GM18526 (cell line): ENCODE measurements around the gene WDR62.

ENCODE experiments used
- POLR2A ChIP-seq: IDR thresholded peaks from 3 replicates; pipeline ENCODE4 v1.6.1; 2011; ENCODE audit not compliant: insufficient read length; ENCODE audit errors: extremely low read depth

Gene WDR62

GRCh38 chr19:36092566-36092965 lies 37.9 kb downstream of the WDR62 start:
- no peak for TF ChIP-seq POLR2A

DNA sequence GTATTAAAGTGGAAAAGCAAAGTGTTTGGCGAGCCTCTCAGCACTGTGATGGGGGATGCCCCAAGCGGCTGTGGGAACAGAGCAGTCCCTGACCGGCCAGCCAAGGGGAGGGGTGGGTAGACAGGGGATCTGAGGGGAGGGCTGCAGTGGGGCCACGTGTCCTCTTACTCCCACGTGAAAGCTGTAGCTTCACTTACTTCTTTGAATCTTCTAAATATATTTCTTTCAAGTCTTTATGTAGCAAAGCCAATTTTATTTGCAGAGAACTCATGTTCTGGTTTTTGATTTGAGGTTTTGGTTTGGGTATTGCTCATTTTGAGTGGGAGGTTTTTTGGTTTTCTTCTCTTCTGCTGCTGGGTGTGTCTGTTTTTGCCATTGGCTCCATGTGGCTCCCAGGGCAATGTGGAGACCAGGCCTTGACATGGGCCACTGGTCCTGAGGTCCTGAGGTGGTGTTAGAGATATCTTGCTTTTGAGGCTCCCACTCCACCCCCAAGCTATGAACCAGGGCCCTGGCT lies 38.5 kb downstream of the WDR62 start:
- TF ChIP-seq POLR2A: no peak

GRCh38 chr19:36093687-36094086 lies 39.0 kb downstream of the WDR62 start:
- TF ChIP-seq POLR2A: no peak

DNA sequence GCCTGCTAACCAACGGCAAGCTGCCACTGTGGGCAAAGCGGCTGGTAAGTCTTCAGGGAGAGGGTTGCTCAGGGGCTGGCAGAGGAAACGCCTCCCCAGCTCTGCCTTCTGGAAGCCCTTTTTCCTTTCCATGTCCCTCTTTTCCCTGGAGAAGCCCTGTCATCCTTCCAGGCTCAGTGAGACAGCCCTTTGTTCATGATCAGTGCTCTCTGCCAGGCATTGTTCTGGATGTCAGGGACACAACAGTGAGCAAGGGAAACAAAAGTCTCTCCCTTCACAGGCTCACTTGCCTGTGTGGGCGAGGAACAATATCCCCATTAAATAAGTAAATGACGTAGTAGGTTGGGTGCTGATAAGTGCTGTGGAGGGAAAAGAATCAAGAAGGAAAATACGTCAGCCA lies 42.3 kb downstream of the WDR62 start:
- TF ChIP-seq POLR2A: no peak

GRCh38 chr19:36099166-36099785 lies 44.6 kb downstream of the WDR62 start:
- no peak for TF ChIP-seq POLR2A

- TF ChIP-seq POLR2A: no peak
Measured at GRCh38 chr19:36100476-36100875, 45.8 kb downstream of the WDR62 start.

DNA sequence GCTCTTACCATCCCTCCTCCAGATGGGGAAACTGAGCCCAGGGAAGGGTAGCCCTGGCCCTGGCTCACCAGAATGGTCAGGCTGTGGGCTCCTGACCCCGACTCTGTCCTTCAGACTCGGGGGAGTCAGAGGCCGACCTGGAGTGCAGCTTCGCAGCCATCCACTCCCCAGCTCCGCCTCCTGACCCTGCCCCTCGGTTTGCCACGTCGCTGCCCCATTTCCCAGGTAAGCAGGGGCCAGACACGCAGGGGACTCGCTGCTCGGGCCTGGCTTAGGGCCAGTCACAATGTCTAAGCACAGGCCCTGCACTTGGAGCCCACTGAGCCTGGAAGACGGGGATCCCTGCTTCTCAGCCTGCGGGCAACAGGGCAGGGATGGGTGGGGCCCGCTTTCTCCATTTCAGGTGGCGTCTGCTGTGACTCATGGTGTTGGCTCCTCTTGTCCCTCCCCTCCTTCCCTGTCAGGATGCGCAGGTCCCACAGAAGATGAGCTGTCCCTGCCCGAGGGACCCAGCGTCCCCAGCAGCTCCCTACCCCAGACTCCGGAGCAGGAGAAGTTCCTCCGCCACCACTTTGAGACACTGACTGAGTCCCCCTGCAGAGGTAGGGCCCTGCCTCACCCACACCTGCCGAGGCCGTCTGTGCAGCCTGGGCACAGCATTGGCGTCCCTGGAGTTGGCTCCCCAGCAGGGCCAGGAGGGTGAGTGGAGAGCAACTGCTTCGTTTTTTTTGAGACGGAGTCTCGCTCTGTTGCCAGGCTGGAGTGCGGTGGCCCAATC lies 47.0 kb downstream of the WDR62 start:
- no peak for TF ChIP-seq POLR2A

GRCh38 chr19:36103040-36103626 lies 48.4 kb downstream of the WDR62 start:
- TF ChIP-seq POLR2A: no peak

- TF ChIP-seq POLR2A: no peak
Measured at GRCh38 chr19:36103842-36104552, 49.3 kb downstream of the WDR62 start.

DNA sequence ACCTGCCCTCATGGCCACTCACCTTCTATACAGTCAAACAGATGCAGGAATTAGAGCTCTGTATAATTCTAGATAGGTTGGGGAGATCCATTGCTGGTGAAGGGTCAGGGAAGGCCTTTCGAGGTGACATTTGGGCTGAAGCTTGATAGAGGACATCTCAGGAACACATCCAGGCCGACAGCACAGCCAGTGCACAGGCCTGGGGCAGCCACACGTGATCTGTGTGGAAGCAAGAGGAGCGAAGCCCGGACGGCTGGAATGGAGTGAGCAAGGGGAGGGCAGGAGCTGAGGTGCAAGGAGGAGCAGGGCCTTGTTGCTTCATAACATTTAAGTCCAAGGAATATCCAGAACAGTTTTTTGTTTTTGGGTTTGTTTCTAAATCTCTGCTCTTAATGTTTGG lies 51.7 kb downstream of the WDR62 start:
- no peak for TF ChIP-seq POLR2A

DNA sequence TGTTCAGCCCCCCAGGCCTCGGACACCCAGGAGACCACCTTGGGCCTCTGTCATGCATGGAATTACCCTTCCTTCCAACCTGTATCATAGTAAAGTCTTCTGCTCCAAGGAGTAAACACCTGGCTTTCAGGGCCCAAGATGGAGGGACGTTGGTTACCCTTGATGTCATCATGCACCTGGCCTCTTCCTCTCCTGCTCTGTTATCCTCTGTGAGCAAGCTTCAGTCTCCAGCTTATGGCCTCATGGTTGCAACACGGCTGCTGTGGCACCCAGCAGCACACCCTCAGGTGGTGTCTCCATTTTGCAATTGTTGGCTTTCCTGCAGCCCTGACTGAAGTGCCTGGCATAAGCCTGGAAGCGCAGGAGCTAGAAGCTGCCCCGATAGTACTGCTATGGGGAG lies 52.3 kb downstream of the WDR62 start:
- no peak for TF ChIP-seq POLR2A

DNA sequence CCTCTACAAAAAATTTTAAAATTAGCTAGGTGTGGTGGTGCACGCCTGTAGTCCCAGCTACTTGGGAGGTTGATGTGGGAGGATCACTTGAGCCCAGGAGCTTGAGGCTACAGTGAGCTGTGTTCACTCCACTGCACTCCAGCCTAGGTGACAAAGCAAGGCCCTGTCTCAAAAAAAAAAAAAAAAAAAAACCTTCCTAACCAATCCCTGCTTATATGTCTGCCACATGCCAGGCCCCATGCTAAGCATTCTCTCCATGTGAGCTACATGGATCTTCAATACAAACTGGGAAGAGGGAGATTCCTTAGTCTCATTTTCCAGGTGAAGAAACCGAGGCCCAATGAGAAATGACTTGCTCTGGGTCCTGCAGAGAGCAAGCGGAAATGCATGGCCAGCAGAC lies 54.0 kb downstream of the WDR62 start:
- no peak for TF ChIP-seq POLR2A

GRCh38 chr19:36110487-36111199 lies 55.9 kb downstream of the WDR62 start, which contains the start of gene OVOL3:
Gene OVOL3 (plus strand): TSS chr19:36111143. CDS start chr19:36111203, 60 bp downstream.
- TF ChIP-seq POLR2A: no peak

DNA sequence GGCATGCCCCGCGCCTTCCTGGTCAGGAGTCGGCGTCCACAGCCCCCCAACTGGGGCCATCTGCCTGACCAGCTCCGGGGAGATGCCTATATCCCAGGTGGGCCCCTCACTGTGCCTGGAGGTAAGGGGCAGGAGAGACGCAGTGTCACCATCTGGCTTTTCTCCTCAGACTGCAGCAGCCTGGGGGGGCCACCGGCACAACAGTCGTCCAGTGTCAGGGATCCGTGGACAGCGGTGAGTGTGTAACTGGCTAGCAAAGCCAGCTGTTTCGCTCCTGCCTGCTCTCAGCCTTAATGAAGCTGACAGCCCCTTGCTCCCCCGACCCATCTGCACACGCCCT lies 56.5 kb downstream of the WDR62 start:
- no peak for TF ChIP-seq POLR2A

GRCh38 chr19:36112678-36113077 lies 58.0 kb downstream of the WDR62 start:
- no peak for TF ChIP-seq POLR2A
